GM12878 (cell line): ENCODE measurements around the gene EWSR1. TPM values are rescaled to one million over a fixed set of nuclear protein-coding genes. Genes with fewer than 3 reads are reported as not detected.

Experiments used
- ATAC-seq: fragments of 200-7000 bp; cut with Tn5 transposase; 3 replicates; pipeline ENCODE4 v1.9.1; 2020; ENCODE audit warnings: mild to moderate bottlenecking, moderate library complexity
- BruUV-seq: library from RNA; stranded (reverse); fragments of 400-500 nt; replicated peaks from 2 replicates; lab custom pipeline; 2021; lab: Mats Ljungman, UMichigan
- CTCF ChIA-PET: fragments of 300-600 bp; sonication (Branson Sonifier 250); formaldehyde crosslinking; extraction: SDS; loops from one replicate; lab custom pipeline; 2021; ENCODE audit warnings: inconsistent platforms; lab: Yijun Ruan, JAX
- POLR2A ChIA-PET: fragments of 350-600 bp; formaldehyde crosslinking; extraction: SDS; loops from one replicate; lab custom pipeline; 2021; ENCODE audit warnings: inconsistent platforms; lab: Charles Lee
- RAD21 ChIA-PET: fragments of 300-600 bp; sonication (Branson Sonifier 250); formaldehyde crosslinking; loops from one replicate; lab custom pipeline; 2023; ENCODE audit warnings: antibody characterized with exemption; ENCODE audit not compliant: unreplicated experiment; lab: Charles Lee
- SMC1A ChIA-PET: fragments of 300-600 bp; sonication (Branson Sonifier 250); formaldehyde crosslinking; loops from one replicate; lab custom pipeline; 2023; ENCODE audit not compliant: unreplicated experiment, uncharacterized antibody; lab: Charles Lee
- DNase-seq: peaks from one replicate; pipeline ENCODE4 v3.0.0-alpha.2; 2011; ENCODE audit warnings: low read depth, low spot score
- FAIRE-seq: peaks from 3 replicates; lab custom pipeline; 2011; peaks lifted over from hg19 to GRCh38; lab: Jason Lieb, UNC
- H2AFZ ChIP-seq: 2 replicates; pipeline ENCODE4 v1.6.0; 2011; ENCODE audit warnings: low read depth, low read length, control low read depth; ENCODE audit not compliant: control insufficient read depth
- H3K27ac ChIP-seq: 2 replicates; pipeline ENCODE4 v1.5.1; 2011; ENCODE audit warnings: control low read depth; ENCODE audit not compliant: control insufficient read depth, insufficient read depth
- H3K27me3 ChIP-seq, 2 experiments: replicated peaks in 1 of 2; 2 replicates each; pipeline versions ENCODE4 v1.6.0 to v1.6.1; 2011; ENCODE audit warnings: low read length in 1 of 2; ENCODE audit not compliant: control insufficient read depth in 2 of 2, insufficient read depth in 2 of 2
- H3K36me3 ChIP-seq, 2 experiments: 2 replicates each; pipeline ENCODE4 v1.5.1; 2011; ENCODE audit warnings: low read length in 1 of 2; ENCODE audit not compliant: control insufficient read depth in 2 of 2, insufficient read depth in 2 of 2
- H3K4me1 ChIP-seq: 2 replicates; pipeline ENCODE4 v1.6.1; 2011; ENCODE audit warnings: mild to moderate bottlenecking, low read length, moderate library complexity, mixed read lengths; ENCODE audit not compliant: control insufficient read depth, insufficient read depth
- H3K4me2 ChIP-seq: 2 replicates; pipeline ENCODE4 v1.6.0; 2011; ENCODE audit warnings: control low read depth; ENCODE audit not compliant: control insufficient read depth, insufficient read depth
- H3K4me3 ChIP-seq: fragments of 200-600 bp; sonication (generic); 2 replicates; pipeline ENCODE4 v1.5.1; 2016
- H3K79me2 ChIP-seq: 2 replicates; pipeline ENCODE4 v1.6.0; 2011; ENCODE audit warnings: low read length; ENCODE audit not compliant: control insufficient read depth, insufficient read depth
- H3K9ac ChIP-seq: 2 replicates; pipeline ENCODE4 v1.8.0; 2011; ENCODE audit warnings: low read length, control low read depth, mixed read lengths; ENCODE audit not compliant: control insufficient read depth, insufficient read depth
- H3K9me3 ChIP-seq: replicated peaks from 3 replicates; pipeline ENCODE4 v1.5.1; 2011; ENCODE audit warnings: mild to moderate bottlenecking, low read length; ENCODE audit not compliant: control insufficient read depth, insufficient read depth
- H4K20me1 ChIP-seq: 2 replicates; pipeline ENCODE4 v1.6.0; 2011; ENCODE audit not compliant: control insufficient read depth, insufficient read depth
- CBX5 ChIP-seq: sonication (generic); IDR thresholded peaks from 2 replicates; pipeline ENCODE4 v1.6.1; 2016; ENCODE audit warnings: low read depth, moderate library complexity, mild to moderate bottlenecking, inconsistent platforms
- CREM ChIP-seq: IDR thresholded peaks from 2 replicates; pipeline ENCODE4 v1.6.1; 2014; ENCODE audit warnings: antibody characterized with exemption, low read depth
- EGR1 ChIP-seq, 2 experiments: IDR thresholded peaks; 1 replicate in 1 of 2; 2 replicates in 1 of 2; pipeline ENCODE4 v1.6.1; 2011 to 2012; ENCODE audit warnings: low read depth in 2 of 2, low read length in 2 of 2, borderline replicate concordance in 1 of 2, mild to moderate bottlenecking in 1 of 2, moderate library complexity in 1 of 2
- MYB ChIP-seq: fragments of 150-350 bp; IDR thresholded peaks from 2 replicates; pipeline ENCODE4 v1.6.1; 2014; ENCODE audit warnings: mild to moderate bottlenecking, low read depth, low read length, borderline replicate concordance
- NRF1 ChIP-seq: conservative IDR thresholded peaks from 2 replicates; pipeline ENCODE4 v1.6.1; 2011; ENCODE audit warnings: mild to moderate bottlenecking, low read depth, low read length, improper control_type of control experiment
- POLR2A ChIP-seq: IDR thresholded peaks from 2 replicates; pipeline ENCODE4 v1.6.1; 2011; ENCODE audit warnings: low read depth, mild to moderate bottlenecking, low read length
- POLR2AphosphoS2 ChIP-seq: IDR thresholded peaks from 2 replicates; pipeline ENCODE4 v1.6.1; 2011; ENCODE audit warnings: low read depth, mild to moderate bottlenecking, low read length, improper control_type of control experiment, moderate library complexity
- RCOR1 ChIP-seq: conservative IDR thresholded peaks from 2 replicates; pipeline ENCODE4 v1.6.1; 2012; ENCODE audit warnings: low read depth, low read length, improper control_type of control experiment
- SMARCA5 ChIP-seq: fragments of 450-650 bp; IDR thresholded peaks from 2 replicates; pipeline ENCODE4 v1.6.1; 2017; ENCODE audit warnings: mild to moderate bottlenecking
- SMC3 ChIP-seq: IDR thresholded peaks from 2 replicates; pipeline ENCODE4 v1.6.1; 2011; ENCODE audit warnings: low read length, improper control_type of control experiment, borderline replicate concordance
- SREBF1 ChIP-seq: IDR thresholded peaks from 2 replicates; pipeline ENCODE4 v1.6.1; 2012; ENCODE audit warnings: mild to moderate bottlenecking, low read length
- STAT1 ChIP-seq: fragments of 450-650 bp; conservative IDR thresholded peaks from 2 replicates; pipeline ENCODE4 v1.6.1; 2014; ENCODE audit warnings: antibody characterized with exemption, mild to moderate bottlenecking
- TAF1 ChIP-seq: IDR thresholded peaks from 2 replicates; pipeline ENCODE4 v1.6.1; 2011; ENCODE audit warnings: mild to moderate bottlenecking, low read depth, low read length, borderline replicate concordance
- TCF3 ChIP-seq: IDR thresholded peaks from 2 replicates; pipeline ENCODE4 v1.6.1; 2012; ENCODE audit warnings: low read depth, mild to moderate bottlenecking, low read length, borderline replicate concordance; ENCODE audit not compliant: insufficient read depth
- ZZZ3 ChIP-seq: IDR thresholded peaks from 2 replicates; pipeline ENCODE4 v1.6.1; 2011; ENCODE audit warnings: low read depth; ENCODE audit not compliant: control insufficient read depth, insufficient read length
- WGBS: methylation state at CpG from one replicate; pipeline ENCODE4 v1.1.6; 2016; ENCODE audit warnings: low lambda C conversion rate; ENCODE audit not compliant: insufficient replicate concordance, insufficient coverage; ENCODE audit errors: missing lambda C conversion rate; 5-methylcytosine and 5-hydroxymethylcytosine counted together
- in situ Hi-C: fragments of 300-500 bp; cut with MboI; formaldehyde crosslinking; loops from 9 replicates; pipeline ENCODE4 v1.14.3; 2018; ENCODE audit warnings: mixed read lengths
- intact Hi-C: fragments of 100-400 bp; cut with micrococcal nuclease; formaldehyde crosslinking; loops from one replicate; pipeline ENCODE4 v1.14.2; 2022; ENCODE audit not compliant: unreplicated experiment
- polyA plus RNA-seq, 11 experiments: library from polyadenylated mRNA; depleted of rRNA in 4 of 11; unstranded in 6 of 11; stranded (reverse) in 5 of 11; fragments of >200 nt; fragmentation: Nextera tagmentation in 4 of 11; fragmentation: Illumina TruSeq in 1 of 11; extraction: Ambion mirVana in 4 of 11; extraction: Trizol in 1 of 11; gene quantifications; 1 replicate in 1 of 11; 2 replicates in 10 of 11; pipeline versions ENCODE4 v1.2.1 to v1.2.3, GENCODE V29; 2011 to 2016; ENCODE audit warnings: inconsistent platforms in 2 of 11, missing spikeins in 2 of 11, low read depth in 1 of 11
- total RNA-seq, 4 experiments: library from RNA; depleted of rRNA in 3 of 4; stranded (reverse); fragments of >200 nt in 3 of 4; fragmentation: Illumina TruSeq in 1 of 4; extraction: Trizol in 1 of 4; gene quantifications; 2 replicates each; pipeline versions ENCODE4 v1.2.1 to v1.2.3, GENCODE V29; 2013 to 2021
- TF ChIP-seq, protein P1 (sequence below): fragments of 450-650 bp; conservative IDR thresholded peaks from 2 replicates; pipeline ENCODE4 v1.6.1; 2017; ENCODE audit warnings: mild to moderate bottlenecking, moderate library complexity
- TF ChIP-seq, protein P2 (sequence below): fragments of 450-650 bp; IDR thresholded peaks from 2 replicates; pipeline ENCODE4 v1.6.1; 2018; ENCODE audit warnings: mild to moderate bottlenecking, low read depth, moderate library complexity; ENCODE audit not compliant: partially characterized antibody

The EWSR1 gene
- total and polyA plus RNA-seq, 10 of the 15 experiments (the other 5 are each of a cell fraction or from before 2014, with no cell fraction given): 130 to 480 (median 356) TPM

DNA sequence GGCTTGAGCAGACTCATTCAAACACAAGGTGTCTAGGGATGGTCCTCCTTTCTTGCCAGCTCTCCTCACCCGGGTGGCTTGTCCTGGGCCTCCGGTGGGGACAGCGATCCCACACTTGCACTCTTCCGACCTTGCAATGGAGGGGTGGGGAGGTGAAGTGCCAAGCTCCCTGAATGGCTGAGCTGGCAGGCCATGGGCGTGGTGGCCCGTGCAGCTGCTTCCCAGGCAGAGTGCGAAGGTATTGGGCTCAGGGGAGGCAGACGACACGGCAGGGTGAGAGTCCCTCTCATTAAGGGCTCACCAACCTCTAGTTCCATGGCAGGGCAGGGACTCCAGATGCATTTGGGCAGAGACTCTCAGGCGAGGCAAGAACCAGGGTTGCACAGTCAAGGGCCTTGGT is 58.4 kb downstream of the EWSR1 start (continued):
- no peak for TF ChIP-seq RCOR1
- no peak for TF ChIP-seq POLR2AphosphoS2
- no peak for TF ChIP-seq TCF3
- TF ChIP-seq ZZZ3: no peak
- no peak for TF ChIP-seq SMARCA5
- no peak for TF ChIP-seq SREBF1

DNA sequence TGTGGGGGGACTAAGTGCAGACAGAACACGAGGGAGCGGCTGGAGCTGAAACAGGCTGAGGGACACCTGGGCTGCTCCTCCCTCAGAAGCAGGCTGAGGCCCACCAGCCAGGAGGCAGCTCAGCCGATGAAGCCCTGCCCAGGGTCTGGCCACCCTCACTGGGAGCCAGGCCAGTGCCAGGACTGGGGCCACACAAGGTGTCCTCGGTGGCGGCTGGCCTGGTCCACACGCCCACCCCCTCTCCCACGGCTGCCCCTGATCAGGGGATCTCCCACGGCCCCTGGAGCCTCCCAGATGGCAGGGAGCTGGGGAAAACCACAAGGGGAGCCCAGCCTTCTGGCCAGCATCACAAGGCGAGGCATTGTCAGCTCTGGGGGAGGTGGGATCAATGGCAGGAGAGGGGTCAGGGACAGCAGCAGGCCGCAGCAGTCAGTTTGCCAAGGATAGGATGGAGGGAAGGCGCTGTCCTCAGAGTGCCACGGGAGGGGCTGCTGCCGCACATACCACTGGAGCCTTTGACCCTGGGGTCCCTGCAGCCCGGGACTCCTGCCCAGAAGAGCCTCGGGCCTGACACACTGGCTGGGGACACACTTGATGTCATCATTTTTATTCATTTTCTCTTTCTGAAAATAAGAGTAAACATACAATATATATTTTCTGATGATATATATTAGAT is 59.2 kb downstream of the EWSR1 start:
- ChIA-PET POLR2A (no interaction called here), SMC1A (no interaction called here), RAD21 (no interaction called here), CTCF (no interaction called here)
- H3K36me3 ChIP-seq: peaks cover 5 to 45% of the 10 kb centered on the region in 2 experiments; a peak in 3 of 4 replicates
- intact Hi-C loops (no loop called here), in situ Hi-C loops (no loop called here)
- no peak for DNase-seq
- no TSS peak for BruUV-seq
- 97% methylated on average over 15 of the region's 15 CpGs for WGBS
- H3K4me2 ChIP-seq: no peak overlapping the region
- H3K79me2 ChIP-seq: no peaks in the 10 kb centered on the region
- H3K4me3 ChIP-seq: no peak overlapping the region
- no peaks in the 10 kb centered on the region for H3K27me3 ChIP-seq
- H3K27ac ChIP-seq: no peak overlapping the region
- FAIRE-seq: no peak
- no peak overlapping the region for H2AFZ ChIP-seq
- ATAC-seq: no peak; the same call in 2 of the 3 replicates
- H3K9ac ChIP-seq: no peak overlapping the region
- no peaks in the 10 kb centered on the region for H3K9me3 ChIP-seq
- H3K4me1 ChIP-seq: no peaks in the 10 kb centered on the region
- no peaks in the 10 kb centered on the region for H4K20me1 ChIP-seq
- TF ChIP-seq NRF1 (no peak), TAF1 (no peak), CBX5 (no peak), CREM (no peak), SMC3 (no peak), POLR2A (no peak), EGR1 (IDR thresholded peaks at IDR 0.05; ENCODE audit: borderline replicate concordance in 1 of 2, low read depth in 2 of 2, low read length in 2 of 2) (no peak), MYB (no peak), STAT1 (no peak)
- TF ChIP-seq, protein P1, sequence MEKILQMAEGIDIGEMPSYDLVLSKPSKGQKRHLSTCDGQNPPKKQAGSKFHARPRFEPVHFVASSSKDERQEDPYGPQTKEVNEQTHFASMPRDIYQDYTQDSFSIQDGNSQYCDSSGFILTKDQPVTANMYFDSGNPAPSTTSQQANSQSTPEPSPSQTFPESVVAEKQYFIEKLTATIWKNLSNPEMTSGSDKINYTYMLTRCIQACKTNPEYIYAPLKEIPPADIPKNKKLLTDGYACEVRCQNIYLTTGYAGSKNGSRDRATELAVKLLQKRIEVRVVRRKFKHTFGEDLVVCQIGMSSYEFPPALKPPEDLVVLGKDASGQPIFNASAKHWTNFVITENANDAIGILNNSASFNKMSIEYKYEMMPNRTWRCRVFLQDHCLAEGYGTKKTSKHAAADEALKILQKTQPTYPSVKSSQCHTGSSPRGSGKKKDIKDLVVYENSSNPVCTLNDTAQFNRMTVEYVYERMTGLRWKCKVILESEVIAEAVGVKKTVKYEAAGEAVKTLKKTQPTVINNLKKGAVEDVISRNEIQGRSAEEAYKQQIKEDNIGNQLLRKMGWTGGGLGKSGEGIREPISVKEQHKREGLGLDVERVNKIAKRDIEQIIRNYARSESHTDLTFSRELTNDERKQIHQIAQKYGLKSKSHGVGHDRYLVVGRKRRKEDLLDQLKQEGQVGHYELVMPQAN: no peak
- TF ChIP-seq, protein P2, sequence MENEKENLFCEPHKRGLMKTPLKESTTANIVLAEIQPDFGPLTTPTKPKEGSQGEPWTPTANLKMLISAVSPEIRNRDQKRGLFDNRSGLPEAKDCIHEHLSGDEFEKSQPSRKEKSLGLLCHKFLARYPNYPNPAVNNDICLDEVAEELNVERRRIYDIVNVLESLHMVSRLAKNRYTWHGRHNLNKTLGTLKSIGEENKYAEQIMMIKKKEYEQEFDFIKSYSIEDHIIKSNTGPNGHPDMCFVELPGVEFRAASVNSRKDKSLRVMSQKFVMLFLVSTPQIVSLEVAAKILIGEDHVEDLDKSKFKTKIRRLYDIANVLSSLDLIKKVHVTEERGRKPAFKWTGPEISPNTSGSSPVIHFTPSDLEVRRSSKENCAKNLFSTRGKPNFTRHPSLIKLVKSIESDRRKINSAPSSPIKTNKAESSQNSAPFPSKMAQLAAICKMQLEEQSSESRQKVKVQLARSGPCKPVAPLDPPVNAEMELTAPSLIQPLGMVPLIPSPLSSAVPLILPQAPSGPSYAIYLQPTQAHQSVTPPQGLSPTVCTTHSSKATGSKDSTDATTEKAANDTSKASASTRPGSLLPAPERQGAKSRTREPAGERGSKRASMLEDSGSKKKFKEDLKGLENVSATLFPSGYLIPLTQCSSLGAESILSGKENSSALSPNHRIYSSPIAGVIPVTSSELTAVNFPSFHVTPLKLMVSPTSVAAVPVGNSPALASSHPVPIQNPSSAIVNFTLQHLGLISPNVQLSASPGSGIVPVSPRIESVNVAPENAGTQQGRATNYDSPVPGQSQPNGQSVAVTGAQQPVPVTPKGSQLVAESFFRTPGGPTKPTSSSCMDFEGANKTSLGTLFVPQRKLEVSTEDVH: no peak
